HFFc6 (cell line): ENCODE results near the gene C20orf96. TPM values are rescaled to one million over a fixed set of nuclear protein-coding genes. Genes with fewer than 3 reads are reported as not detected.

ENCODE experiments used
- DNase-seq: peaks from one replicate; pipeline ENCODE4 v3.0.0-alpha.2; 2018
- H3K27ac Mint-ChIP-seq: 2 replicates; pipeline ENCODE4 v1.8.0; 2020; ENCODE audit warnings: mild to moderate bottlenecking, mixed read lengths
- H3K27me3 Mint-ChIP-seq: 2 replicates; pipeline ENCODE4 v1.8.0; 2021; ENCODE audit warnings: mild to moderate bottlenecking, moderate library complexity, mixed read lengths; ENCODE audit not compliant: insufficient read depth
- H3K36me3 Mint-ChIP-seq: 2 replicates; pipeline ENCODE4 v1.8.0; 2021; ENCODE audit warnings: low read depth, mixed read lengths
- H3K4me1 Mint-ChIP-seq: 2 replicates; pipeline ENCODE4 v1.8.0; 2020; ENCODE audit warnings: low read depth, mixed read lengths
- H3K4me3 Mint-ChIP-seq: 2 replicates; pipeline ENCODE4 v1.8.0; 2020; ENCODE audit warnings: mild to moderate bottlenecking, moderate library complexity, mixed read lengths
- H3K9me3 Mint-ChIP-seq: 2 replicates; pipeline ENCODE4 v1.8.0; 2020; ENCODE audit warnings: mild to moderate bottlenecking, mixed read lengths
- total RNA-seq, 6 experiments: library from RNA; stranded (reverse); fragmentation: NEBNext Ultra II Directional; extraction: Animal tissue kit (Norgen Biotek cat#: 25700); gene quantifications; 2 replicates in 1 of 6; 3 replicates in 5 of 6; pipeline ENCODE4 v1.2.3, GENCODE V29; 2021
- TF ChIP-seq, protein P1 (sequence below): fragments of 200-600 bp; sonication (generic); IDR thresholded peaks from 2 replicates; pipeline ENCODE4 v1.5.0; 2021; ENCODE audit warnings: antibody characterized with exemption, mild to moderate bottlenecking

C20orf96 gene
- total RNA-seq, 6 experiments from 2014 or later = 2.9 to 3.5 (median 3.2) TPM

DNA sequence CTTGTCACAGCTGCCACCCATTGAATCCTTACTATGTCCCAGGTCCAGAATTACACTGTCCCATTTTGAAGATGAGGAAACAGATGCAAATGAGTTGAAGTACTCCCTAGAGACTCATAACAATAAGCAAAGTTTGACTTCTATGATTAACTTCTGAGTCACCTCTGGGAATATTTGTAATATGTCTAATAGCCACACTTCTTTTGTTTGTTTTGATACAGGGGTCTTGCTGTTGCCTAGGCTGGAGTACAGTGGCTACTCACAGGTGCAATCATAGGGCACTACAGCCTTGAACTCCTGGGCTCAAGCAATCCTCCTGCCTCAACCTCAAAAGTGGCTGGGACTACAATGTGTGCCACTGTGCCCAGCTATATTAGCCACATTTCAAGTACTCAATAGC lies 23.4 kb upstream of the C20orf96 start:
- Mint-ChIP-seq H3K36me3 (no peaks in the 10 kb centered on the region), H3K27ac (peak overlapping the region; percentile 65), H3K27me3 (peaks cover 5% of the 10 kb centered on the region; the same call in 1 of the 2 replicates), H3K4me1 (peaks cover 44% of the 10 kb centered on the region), H3K9me3 (no peaks in the 10 kb centered on the region), H3K4me3 (no peak overlapping the region)
- TF ChIP-seq, protein P1, sequence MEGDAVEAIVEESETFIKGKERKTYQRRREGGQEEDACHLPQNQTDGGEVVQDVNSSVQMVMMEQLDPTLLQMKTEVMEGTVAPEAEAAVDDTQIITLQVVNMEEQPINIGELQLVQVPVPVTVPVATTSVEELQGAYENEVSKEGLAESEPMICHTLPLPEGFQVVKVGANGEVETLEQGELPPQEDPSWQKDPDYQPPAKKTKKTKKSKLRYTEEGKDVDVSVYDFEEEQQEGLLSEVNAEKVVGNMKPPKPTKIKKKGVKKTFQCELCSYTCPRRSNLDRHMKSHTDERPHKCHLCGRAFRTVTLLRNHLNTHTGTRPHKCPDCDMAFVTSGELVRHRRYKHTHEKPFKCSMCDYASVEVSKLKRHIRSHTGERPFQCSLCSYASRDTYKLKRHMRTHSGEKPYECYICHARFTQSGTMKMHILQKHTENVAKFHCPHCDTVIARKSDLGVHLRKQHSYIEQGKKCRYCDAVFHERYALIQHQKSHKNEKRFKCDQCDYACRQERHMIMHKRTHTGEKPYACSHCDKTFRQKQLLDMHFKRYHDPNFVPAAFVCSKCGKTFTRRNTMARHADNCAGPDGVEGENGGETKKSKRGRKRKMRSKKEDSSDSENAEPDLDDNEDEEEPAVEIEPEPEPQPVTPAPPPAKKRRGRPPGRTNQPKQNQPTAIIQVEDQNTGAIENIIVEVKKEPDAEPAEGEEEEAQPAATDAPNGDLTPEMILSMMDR = no peak
- peak; percentile 73 for DNase-seq

DNA sequence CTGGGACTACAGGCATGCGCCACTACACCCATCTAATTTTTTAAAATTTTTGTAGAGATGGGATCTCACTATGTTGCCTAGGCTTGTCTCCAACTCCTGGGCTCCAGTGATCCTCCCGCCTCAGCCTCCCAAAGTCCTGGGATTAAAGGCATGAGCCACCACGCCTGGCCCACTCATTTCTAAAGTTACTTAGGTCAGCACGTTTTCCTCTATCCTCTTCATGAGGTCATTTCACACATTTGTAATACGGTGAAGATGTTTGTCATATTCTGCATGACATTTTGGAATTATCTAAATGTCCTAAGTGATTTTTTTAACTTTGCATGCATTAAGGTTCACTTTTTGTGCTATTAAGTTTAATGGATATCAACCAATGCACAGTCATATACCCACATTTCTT lies 22.9 kb upstream of the C20orf96 start:
- H3K27me3 Mint-ChIP-seq = peaks cover 5% of the 10 kb centered on the region; the same call in 1 of the 2 replicates
- TF ChIP-seq, protein P1 = no peak
- no peak for DNase-seq
- H3K4me1 Mint-ChIP-seq = peaks cover 50% of the 10 kb centered on the region
- no peaks in the 10 kb centered on the region for H3K9me3 Mint-ChIP-seq
- no peak overlapping the region for H3K4me3 Mint-ChIP-seq
- no peaks in the 10 kb centered on the region for H3K36me3 Mint-ChIP-seq
- H3K27ac Mint-ChIP-seq = no peak overlapping the region

DNA sequence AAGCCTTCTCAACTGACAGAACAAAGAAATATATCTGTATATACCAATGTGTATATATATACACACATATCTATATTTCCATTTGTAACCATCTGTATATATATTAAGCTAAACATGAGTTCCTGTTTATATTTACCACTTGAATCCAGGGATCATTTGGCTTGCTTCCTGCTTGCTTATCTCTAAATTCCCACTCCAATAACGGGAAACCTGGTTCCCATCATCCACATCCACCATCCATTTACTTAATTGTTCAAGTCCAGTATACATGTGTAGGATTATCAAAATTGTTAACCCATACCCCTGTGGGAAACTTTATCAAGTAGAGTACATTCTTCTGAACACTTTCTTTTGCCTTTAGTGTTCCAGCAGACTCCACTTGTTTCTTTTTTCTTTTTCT lies 22.3 kb upstream of the C20orf96 start:
- no peak for DNase-seq
- no peaks in the 10 kb centered on the region for H3K36me3 Mint-ChIP-seq
- no peaks in the 10 kb centered on the region for H3K9me3 Mint-ChIP-seq
- peaks cover 5% of the 10 kb centered on the region; the same call in 1 of the 2 replicates for H3K27me3 Mint-ChIP-seq
- peaks cover 55% of the 10 kb centered on the region for H3K4me1 Mint-ChIP-seq
- no peak overlapping the region for H3K4me3 Mint-ChIP-seq
- H3K27ac Mint-ChIP-seq = no peak overlapping the region
- TF ChIP-seq, protein P1 = no peak

DNA sequence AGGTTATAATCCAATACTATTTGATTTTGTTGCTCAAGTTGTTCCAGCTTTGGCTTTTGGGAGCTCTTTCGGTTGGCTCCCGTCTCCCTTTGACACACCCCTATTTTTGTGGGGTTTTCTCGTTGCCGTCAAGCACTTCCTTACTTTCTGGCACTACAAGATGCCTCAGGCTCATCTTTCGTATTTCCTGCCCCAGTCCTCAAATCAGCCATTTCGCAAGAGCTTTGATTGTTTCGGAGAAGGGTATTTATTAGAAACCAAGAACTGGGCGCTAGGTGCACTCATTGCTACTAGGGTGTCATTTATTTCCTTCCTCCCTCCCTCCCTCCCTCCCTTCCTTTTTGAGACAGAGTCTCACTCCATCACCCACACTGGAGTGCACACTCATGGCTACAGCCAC lies 21.5 kb upstream of the C20orf96 start:
- TF ChIP-seq, protein P1 = no peak
- no peak overlapping the region for H3K4me3 Mint-ChIP-seq
- no peak overlapping the region; the same call in 1 of the 2 replicates for H3K27ac Mint-ChIP-seq
- no peaks in the 10 kb centered on the region for H3K36me3 Mint-ChIP-seq
- peaks cover 55% of the 10 kb centered on the region for H3K4me1 Mint-ChIP-seq
- DNase-seq = no peak
- no peaks in the 10 kb centered on the region for H3K9me3 Mint-ChIP-seq
- peaks cover 5% of the 10 kb centered on the region; the same call in 1 of the 2 replicates for H3K27me3 Mint-ChIP-seq

DNA sequence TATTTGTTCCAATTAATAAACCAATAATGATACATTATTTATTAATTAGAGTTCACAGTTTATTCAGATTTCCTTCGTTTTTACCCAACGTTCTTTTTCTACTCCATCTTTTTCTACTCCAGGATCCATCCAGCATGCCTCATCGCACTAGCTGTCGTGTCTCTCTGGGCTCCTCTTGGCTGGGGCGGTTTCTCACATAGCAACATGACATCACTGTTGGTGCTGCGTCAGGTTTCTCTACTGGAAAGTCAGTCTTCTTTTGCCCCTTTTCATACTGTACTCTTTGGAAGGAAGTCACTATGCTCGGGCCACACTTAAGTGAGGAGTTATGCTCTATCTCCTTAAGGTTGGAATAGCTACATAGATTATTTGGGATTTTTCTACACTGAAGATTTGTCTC lies 21.1 kb upstream of the C20orf96 start:
- no peak for DNase-seq
- Mint-ChIP-seq H3K4me3 (no peak overlapping the region), H3K27me3 (peaks cover 5% of the 10 kb centered on the region; the same call in 1 of the 2 replicates), H3K27ac (peak overlapping the region; percentile 1), H3K9me3 (no peaks in the 10 kb centered on the region), H3K4me1 (peaks cover 50% of the 10 kb centered on the region), H3K36me3 (no peaks in the 10 kb centered on the region)
- TF ChIP-seq, protein P1 = no peak

DNA sequence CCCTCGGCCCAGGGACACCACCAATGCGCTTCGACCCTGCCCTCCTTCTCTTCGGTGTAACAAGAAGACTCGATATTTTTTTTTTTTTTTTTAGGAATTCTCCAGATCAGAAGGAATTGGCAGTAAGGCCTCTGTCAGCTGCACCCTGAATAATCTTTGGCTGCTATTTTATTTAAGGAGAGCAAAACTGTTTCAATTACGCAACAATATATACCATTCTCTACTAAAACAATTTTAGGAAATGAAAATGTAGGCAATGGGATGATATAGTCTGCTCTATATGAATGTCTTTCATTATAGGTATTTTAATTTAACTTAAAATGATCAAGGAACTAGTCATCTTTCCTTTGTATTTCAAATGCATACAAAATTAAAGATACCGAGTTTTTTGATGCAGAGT lies 20.1 kb upstream of the C20orf96 start:
- no peaks in the 10 kb centered on the region for H3K9me3 Mint-ChIP-seq
- DNase-seq = no peak
- peak overlapping the region; percentile 90 for H3K27ac Mint-ChIP-seq
- peaks cover 44% of the 10 kb centered on the region for H3K4me1 Mint-ChIP-seq
- peak overlapping the region; percentile 76 for H3K4me3 Mint-ChIP-seq
- no peaks in the 10 kb centered on the region for H3K36me3 Mint-ChIP-seq
- H3K27me3 Mint-ChIP-seq = peaks cover 5% of the 10 kb centered on the region; the same call in 1 of the 2 replicates
- TF ChIP-seq, protein P1 = no peak
